Memory B cell (primary cell): ENCODE results near the gene DUSP9.

Experiments used
- ATAC-seq: fragments of 150-1000 bp; cut with Tn5 transposase; 2 replicates; pipeline ENCODE4 v1.10.0; 2021; ENCODE audit warnings: low read depth, mild to moderate bottlenecking, moderate library complexity
- DNase-seq, 2 donors: peaks; one replicate each; pipeline ENCODE4 v3.0.0; 2022; ENCODE audit warnings: low spot score in 2 of 2
- H3K27ac Mint-ChIP-seq: one replicate; pipeline ENCODE4 v1.8.0; 2022; ENCODE audit warnings: mild to moderate bottlenecking, moderate library complexity, mixed read lengths
- H3K27me3 Mint-ChIP-seq: one replicate; pipeline ENCODE4 v1.8.0; 2022; ENCODE audit warnings: mixed read lengths
- H3K36me3 Mint-ChIP-seq: one replicate; pipeline ENCODE4 v1.8.0; 2022; ENCODE audit warnings: mild to moderate bottlenecking, mixed read lengths
- H3K4me1 Mint-ChIP-seq: one replicate; pipeline ENCODE4 v1.8.0; 2022; ENCODE audit warnings: mixed read lengths
- H3K4me3 Mint-ChIP-seq: one replicate; pipeline ENCODE4 v1.8.0; 2022; ENCODE audit warnings: mild to moderate bottlenecking, moderate library complexity, mixed read lengths
- H3K9me3 Mint-ChIP-seq: one replicate; pipeline ENCODE4 v1.8.0; 2022; ENCODE audit warnings: mixed read lengths

Gene DUSP9

GRCh38 chrX:153609917-153610835 lies 36.8 kb upstream of the DUSP9 start:
- Mint-ChIP-seq H3K36me3 (no peaks in the 10 kb centered on the region), H3K27ac (no peak overlapping the region)

GRCh38 chrX:153610836-153611213 lies 36.2 kb upstream of the DUSP9 start:
- Mint-ChIP-seq H3K27ac (no peak overlapping the region), H3K4me1 (peaks cover 8% of the 10 kb centered on the region), H3K36me3 (no peaks in the 10 kb centered on the region), H3K27me3 (peaks cover 4% of the 10 kb centered on the region), H3K4me3 (peak overlapping the region; percentile 88), H3K9me3 (peaks cover 1% of the 10 kb centered on the region)
- no peak for DNase-seq
- no peak for ATAC-seq

More at GRCh38 chrX:153609917-153610835, 36.8 kb upstream of the DUSP9 start:
- Mint-ChIP-seq H3K4me3 (peak overlapping the region; percentile 88), H3K9me3 (peaks cover 1% of the 10 kb centered on the region), H3K27me3 (peaks cover 4% of the 10 kb centered on the region), H3K4me1 (peaks cover 8% of the 10 kb centered on the region)
- ATAC-seq (peak; percentile 93), DNase-seq (peak; percentile 59 to 70)

- no peak overlapping the region for H3K27ac Mint-ChIP-seq
- peaks cover 1% of the 10 kb centered on the region for H3K9me3 Mint-ChIP-seq
- H3K36me3 Mint-ChIP-seq = no peaks in the 10 kb centered on the region
- H3K4me3 Mint-ChIP-seq = no peak overlapping the region
- DNase-seq (no peak), ATAC-seq (no peak)
- H3K27me3 Mint-ChIP-seq = peaks cover 8% of the 10 kb centered on the region
- H3K4me1 Mint-ChIP-seq = peaks cover 8% of the 10 kb centered on the region
Measured at GRCh38 chrX:153611298-153612095, 35.5 kb upstream of the DUSP9 start.

GRCh38 chrX:153612413-153612812 lies 34.6 kb upstream of the DUSP9 start:
- Mint-ChIP-seq H3K4me1 (peaks cover 8% of the 10 kb centered on the region), H3K9me3 (peaks cover 1% of the 10 kb centered on the region)
- ATAC-seq = no peak

GRCh38 chrX:153614818-153615217 lies 32.2 kb upstream of the DUSP9 start:
- no peak for ATAC-seq
- H3K4me1 Mint-ChIP-seq = peaks cover 1% of the 10 kb centered on the region
- H3K27me3 Mint-ChIP-seq = peaks cover 10% of the 10 kb centered on the region
- DNase-seq = no peak
- peaks cover 1% of the 10 kb centered on the region for H3K9me3 Mint-ChIP-seq
- H3K27ac Mint-ChIP-seq = no peak overlapping the region
- no peaks in the 10 kb centered on the region for H3K36me3 Mint-ChIP-seq
- no peak overlapping the region for H3K4me3 Mint-ChIP-seq

More at GRCh38 chrX:153612413-153612812, 34.6 kb upstream of the DUSP9 start:
- Mint-ChIP-seq H3K27ac (no peak overlapping the region), H3K27me3 (peaks cover 9% of the 10 kb centered on the region), H3K36me3 (no peaks in the 10 kb centered on the region), H3K4me3 (no peak overlapping the region)
- DNase-seq = no peak

GRCh38 chrX:153620576-153620975 lies 26.4 kb upstream of the DUSP9 start:
- peaks cover 14% of the 10 kb centered on the region for H3K27me3 Mint-ChIP-seq
- H3K4me3 Mint-ChIP-seq = no peak overlapping the region
- no peaks in the 10 kb centered on the region for H3K36me3 Mint-ChIP-seq

GRCh38 chrX:153621949-153622598 lies 24.9 kb upstream of the DUSP9 start:
- H3K9me3 Mint-ChIP-seq = no peaks in the 10 kb centered on the region

More at GRCh38 chrX:153620576-153620975, 26.4 kb upstream of the DUSP9 start:
- no peak for DNase-seq
- no peak overlapping the region for H3K27ac Mint-ChIP-seq
- no peaks in the 10 kb centered on the region for H3K9me3 Mint-ChIP-seq
- peaks cover 2% of the 10 kb centered on the region for H3K4me1 Mint-ChIP-seq
- no peak for ATAC-seq

GRCh38 chrX:153622661-153623309 lies 24.2 kb upstream of the DUSP9 start:
- DNase-seq = no peak
- Mint-ChIP-seq H3K27ac (no peak overlapping the region), H3K4me3 (no peak overlapping the region), H3K27me3 (peaks cover 9% of the 10 kb centered on the region), H3K36me3 (no peaks in the 10 kb centered on the region), H3K4me1 (peaks cover 2% of the 10 kb centered on the region), H3K9me3 (no peaks in the 10 kb centered on the region)
- no peak for ATAC-seq

More at GRCh38 chrX:153621949-153622598, 24.9 kb upstream of the DUSP9 start:
- Mint-ChIP-seq H3K27ac (no peak overlapping the region), H3K36me3 (no peaks in the 10 kb centered on the region), H3K4me3 (no peak overlapping the region), H3K27me3 (peaks cover 9% of the 10 kb centered on the region), H3K4me1 (peaks cover 2% of the 10 kb centered on the region)
- DNase-seq (no peak), ATAC-seq (no peak)

GRCh38 chrX:153623310-153624029 lies 23.5 kb upstream of the DUSP9 start:
- ATAC-seq = no peak
- Mint-ChIP-seq H3K27me3 (peaks cover 9% of the 10 kb centered on the region), H3K9me3 (no peaks in the 10 kb centered on the region), H3K36me3 (no peaks in the 10 kb centered on the region), H3K27ac (no peak overlapping the region), H3K4me3 (no peak overlapping the region), H3K4me1 (peaks cover 2% of the 10 kb centered on the region)
- no peak for DNase-seq

- Mint-ChIP-seq H3K36me3 (no peaks in the 10 kb centered on the region), H3K4me3 (no peak overlapping the region), H3K9me3 (no peaks in the 10 kb centered on the region), H3K27me3 (peaks cover 9% of the 10 kb centered on the region), H3K4me1 (peaks cover 2% of the 10 kb centered on the region), H3K27ac (no peak overlapping the region)
- DNase-seq (no peak), ATAC-seq (no peak)
Measured at GRCh38 chrX:153624196-153625091, 22.6 kb upstream of the DUSP9 start.

- no peak overlapping the region for H3K27ac Mint-ChIP-seq
- H3K27me3 Mint-ChIP-seq = peaks cover 12% of the 10 kb centered on the region
- H3K4me1 Mint-ChIP-seq = peaks cover 2% of the 10 kb centered on the region
- H3K36me3 Mint-ChIP-seq = no peaks in the 10 kb centered on the region
- H3K4me3 Mint-ChIP-seq = no peak overlapping the region
- no peak for DNase-seq
- no peak for ATAC-seq
- H3K9me3 Mint-ChIP-seq = no peaks in the 10 kb centered on the region
Measured at GRCh38 chrX:153625271-153626024, 21.6 kb upstream of the DUSP9 start.
